ENCODE measurements around the gene PALD1. TPM values are rescaled to one million over a fixed set of nuclear protein-coding genes. Genes with fewer than 3 reads are reported as not detected.

Gene PALD1
- total and polyA plus RNA-seq, 2 of the 4 experiments (the other 2 are of a cell fraction): 0.12 to 0.18 TPM

DNA sequence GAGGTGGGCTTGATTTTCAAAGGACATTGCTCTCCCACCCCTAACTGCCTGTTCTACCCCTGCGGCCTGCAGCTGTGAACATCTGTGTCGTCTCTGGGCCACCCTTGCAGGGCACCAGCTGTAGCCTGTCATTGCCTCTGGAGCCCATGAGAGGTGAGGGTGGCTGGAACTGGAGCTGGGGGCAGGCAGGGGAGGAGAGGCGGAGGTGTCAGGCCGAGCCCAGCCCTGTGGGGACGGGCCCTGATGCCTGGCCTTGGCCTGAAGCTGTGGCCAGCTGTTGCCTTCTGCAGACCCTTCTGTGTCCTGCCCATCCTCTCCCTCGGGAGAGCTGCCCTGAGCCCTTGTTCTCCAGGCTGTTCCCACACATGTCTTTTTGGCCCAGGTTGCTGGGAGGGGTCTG, 44.5 kb downstream of the PALD1 start:
- no peak overlapping the region for H3K27ac ChIP-seq (ENCODE audit: insufficient read depth, low read length)
- no peak overlapping the region for H2BK5ac ChIP-seq (ENCODE audit: low read depth, low read length, poor library complexity, severe bottlenecking)
- peaks cover 3% of the 10 kb centered on the region; the same call in 1 of the 2 replicates for H3K4me1 ChIP-seq (ENCODE audit: control insufficient read depth, insufficient read depth, low read length)
- H3K14ac ChIP-seq (replicated peaks; ENCODE audit: low read depth, low read length): no peak overlapping the region
- POLR2A ChIA-PET (ENCODE audit: unreplicated experiment): no interaction called here
- no peak overlapping the region for H3K18ac ChIP-seq (ENCODE audit: low read depth, low read length)
- H4K5ac ChIP-seq (ENCODE audit: low read depth, low read length): no peak overlapping the region
- no peaks in the 10 kb centered on the region for H3K36me3 ChIP-seq (ENCODE audit: control insufficient read depth, insufficient read depth, low read length)
- H3K4me3 ChIP-seq (ENCODE audit: insufficient read depth, low read depth, low read length): no peak overlapping the region
- CTCF ChIA-PET: no interaction called here
- no peak overlapping the region for H2BK20ac ChIP-seq (ENCODE audit: low read depth, low read length)
- ATAC-seq (ENCODE audit: low read depth) (no peak), DNase-seq (no peak)
- no peak overlapping the region for H4K91ac ChIP-seq (ENCODE audit: insufficient read depth, low read depth, low read length)
- no peaks in the 10 kb centered on the region for H3K9me1 ChIP-seq (ENCODE audit: insufficient read depth, low read length)
- H3K4ac ChIP-seq (ENCODE audit: low read depth, low read length): no peak overlapping the region
- H3K56ac ChIP-seq (ENCODE audit: extremely low read depth, insufficient read depth, low read length): no peak overlapping the region
- H3K23ac ChIP-seq (ENCODE audit: low read depth, low read length): no peak overlapping the region
- intact Hi-C loops (cut with micrococcal nuclease) (no loop called here), dilution Hi-C loops (cut with HindIII; ENCODE audit: low sequenced_read_pairs, unreplicated experiment) (no loop called here), in situ Hi-C loops (cut with MboI; ENCODE audit: low sequenced_read_pairs) (loop anchor here (10.0 kb wide), 1 partner anchor 308 kb away; no protein-coding TSS in a partner anchor)
- H3K9ac ChIP-seq (ENCODE audit: low read depth, low read length): no peak overlapping the region
- H4K20me1 ChIP-seq (ENCODE audit: insufficient read depth, low read length): no peaks in the 10 kb centered on the region
- no peaks in the 10 kb centered on the region for H3K9me3 ChIP-seq (ENCODE audit: control insufficient read depth, insufficient read depth, low read length)
- TF ChIP-seq FOS (IDR thresholded peaks at IDR 0.05; ENCODE audit: low read depth, low read length) (no peak), POLR2A (IDR thresholded peaks at IDR 0.05; ENCODE audit: low read depth, low read length) (no peak), RCOR1 (IDR thresholded peaks at IDR 0.05; ENCODE audit: insufficient replicate concordance, low read length) (no peak)
- no peak overlapping the region for H2AK9ac ChIP-seq (replicated peaks; ENCODE audit: low read depth, low read length, poor library complexity)
- H4K8ac ChIP-seq (ENCODE audit: low read depth in 2 of 2, low read length in 2 of 2): no peak overlapping the region
- no peak overlapping the region for H3K4me2 ChIP-seq (ENCODE audit: low read depth, low read length)
- no peak overlapping the region for H2AK5ac ChIP-seq (ENCODE audit: low read depth, low read length)
- BruUV-seq (replicated peaks): no TSS peak
- peaks cover 6% of the 10 kb centered on the region for H3K27me3 ChIP-seq (ENCODE audit: control insufficient read depth, insufficient read depth, low read length)
- H2BK15ac ChIP-seq (ENCODE audit: low read depth, low read length): no peak overlapping the region
- H3K79me1 ChIP-seq (ENCODE audit: low read depth in 1 of 2, low read length in 2 of 2): no peaks in the 10 kb centered on the region
- H2BK120ac ChIP-seq (ENCODE audit: low read depth, low read length): no peak overlapping the region
- no CpG with 5 or more reads among the region's 6 CpGs for WGBS, 2 experiments (ENCODE audit: extremely low coverage in 2 of 2, insufficient read length in 1 of 2)
- H2AFZ ChIP-seq (replicated peaks; ENCODE audit: low read length, poor library complexity): no peak overlapping the region

Measured in IMR-90 (cell line).